Suprapubic skin (tissue), 4 donors: ENCODE measurements around the gene TEX36. TPM values are rescaled to one million over a fixed set of nuclear protein-coding genes. Genes with fewer than 3 reads are reported as not detected.

ENCODE experiments used
- DNase-seq, 2 donors: peaks; one replicate each; pipeline ENCODE4 v3.0.0-alpha.2; 2019; ENCODE audit warnings: low spot score in 2 of 2
- H3K27ac ChIP-seq: fragments of 200-600 bp; sonication (generic); one replicate; pipeline ENCODE4 v1.5.1; 2019
- H3K27me3 ChIP-seq: fragments of 200-600 bp; sonication (generic); one replicate; pipeline ENCODE4 v1.5.1; 2019
- H3K36me3 ChIP-seq: fragments of 200-600 bp; sonication (generic); one replicate; pipeline ENCODE4 v1.5.1; 2019
- H3K4me1 ChIP-seq: fragments of 200-600 bp; sonication (generic); one replicate; pipeline ENCODE4 v1.5.1; 2019
- H3K4me3 ChIP-seq: fragments of 200-600 bp; sonication (generic); one replicate; pipeline ENCODE4 v1.5.1; 2019; ENCODE audit warnings: mild to moderate bottlenecking
- H3K9me3 ChIP-seq: fragments of 200-600 bp; sonication (generic); one replicate; pipeline ENCODE4 v1.5.1; 2019
- CTCF ChIP-seq, 2 donors: fragments of 200-600 bp in 1 of 2; fragments of 450-650 bp in 1 of 2; sonication (generic) in 1 of 2; IDR thresholded peaks; one replicate each; pipeline ENCODE4 v1.5.1; 2016 to 2019; ENCODE audit warnings: antibody characterized with exemption in 2 of 2, mild to moderate bottlenecking in 1 of 2, moderate library complexity in 1 of 2
- EP300 ChIP-seq: sonication (generic); formaldehyde crosslinking; IDR thresholded peaks from one replicate; pipeline ENCODE4 v1.6.1; 2017; ENCODE audit warnings: antibody characterized with exemption
- POLR2A ChIP-seq, 2 donors: fragments of 450-650 bp; IDR thresholded peaks; one replicate each; pipeline ENCODE4 v1.6.1; 2017; ENCODE audit warnings: antibody characterized with exemption in 2 of 2, mild to moderate bottlenecking in 2 of 2, moderate library complexity in 2 of 2
- POLR2AphosphoS5 ChIP-seq, 3 donors: sonication (generic); formaldehyde crosslinking; IDR thresholded peaks; one replicate each; pipeline ENCODE4 v1.6.1; 2017; ENCODE audit warnings: antibody characterized with exemption in 3 of 3
- WGBS: methylation state at CpG from one replicate; pipeline ENCODE4 v1.1.5; 2018; 5-methylcytosine and 5-hydroxymethylcytosine counted together
- total RNA-seq, 4 donors: library from RNA; depleted of rRNA; stranded (reverse); fragments of >200 nt; gene quantifications; one replicate each; pipeline ENCODE4 v1.1.0, GENCODE V29; 2016

Gene TEX36
- total RNA-seq, 4 donors from 2014 or later = not detected

- H3K27ac ChIP-seq = no peak overlapping the region
- WGBS = 68% methylated on average over 5 of the region's 5 CpGs
- H3K9me3 ChIP-seq = no peaks in the 10 kb centered on the region
- H3K4me3 ChIP-seq = no peak overlapping the region
- no peaks in the 10 kb centered on the region for H3K27me3 ChIP-seq
- peaks cover 5% of the 10 kb centered on the region for H3K36me3 ChIP-seq
- no peaks in the 10 kb centered on the region for H3K4me1 ChIP-seq
- TF ChIP-seq POLR2AphosphoS5 (IDR thresholded peaks at IDR 0.05) (no peak), POLR2A (IDR thresholded peaks at IDR 0.05) (no peak), CTCF (IDR thresholded peaks at IDR 0.05) (no peak), EP300 (no peak)
- no peak for DNase-seq
These were observed 26.1 kb upstream of the TEX36 start for GRCh38 chr10:125708971-125709503.

GRCh38 chr10:125707541-125708468 lies 24.8 kb upstream of the TEX36 start:
- DNase-seq = no peak
- Histone ChIP-seq H3K9me3 (no peaks in the 10 kb centered on the region), H3K4me1 (no peaks in the 10 kb centered on the region), H3K27ac (no peak overlapping the region), H3K36me3 (peaks cover 5% of the 10 kb centered on the region), H3K4me3 (no peak overlapping the region), H3K27me3 (no peaks in the 10 kb centered on the region)
- WGBS = 81% methylated on average over 6 of the region's 6 CpGs
- no peak for TF ChIP-seq POLR2AphosphoS5 (IDR thresholded peaks at IDR 0.05)
- no peak for TF ChIP-seq EP300
- TF ChIP-seq POLR2A (IDR thresholded peaks at IDR 0.05) = no peak
- TF ChIP-seq CTCF (IDR thresholded peaks at IDR 0.05) = no peak

- no peak for TF ChIP-seq POLR2AphosphoS5 (IDR thresholded peaks at IDR 0.05)
- no peak for TF ChIP-seq POLR2A (IDR thresholded peaks at IDR 0.05)
- no peak for TF ChIP-seq CTCF (IDR thresholded peaks at IDR 0.05)
- TF ChIP-seq EP300 = no peak
- Histone ChIP-seq H3K4me1 (no peaks in the 10 kb centered on the region), H3K9me3 (no peaks in the 10 kb centered on the region), H3K27ac (no peak overlapping the region), H3K4me3 (no peak overlapping the region), H3K27me3 (no peaks in the 10 kb centered on the region), H3K36me3 (no peaks in the 10 kb centered on the region)
- WGBS = 42% methylated on average over 3 of the region's 3 CpGs
- DNase-seq = no peak
These were observed 17.5 kb upstream of the TEX36 start for GRCh38 chr10:125700355-125700911.

GRCh38 chr10:125699562-125700143 lies 16.7 kb upstream of the TEX36 start:
- DNase-seq = no peak
- Histone ChIP-seq H3K4me3 (no peak overlapping the region), H3K4me1 (peaks cover 3% of the 10 kb centered on the region), H3K36me3 (no peaks in the 10 kb centered on the region), H3K9me3 (no peaks in the 10 kb centered on the region), H3K27me3 (no peaks in the 10 kb centered on the region), H3K27ac (no peak overlapping the region)
- WGBS = 84% methylated on average over 6 of the region's 6 CpGs
- TF ChIP-seq POLR2A (IDR thresholded peaks at IDR 0.05) (no peak), POLR2AphosphoS5 (IDR thresholded peaks at IDR 0.05) (no peak), EP300 (no peak), CTCF (IDR thresholded peaks at IDR 0.05) (no peak)
